ENCODE data around the gene KDM2A.

- no peak for TF ChIP-seq CREB5 (CRISPR knock-in tag; IDR thresholded peaks at IDR 0.05; ENCODE audit: low read depth)
- no peak for TF ChIP-seq ZC3H10 (CRISPR knock-in tag; IDR thresholded peaks at IDR 0.05)
- TF ChIP-seq TCF4 (CRISPR knock-in tag; IDR thresholded peaks at IDR 0.05; ENCODE audit: borderline replicate concordance), result no peak
- TF ChIP-seq SNAI2 (CRISPR knock-in tag; IDR thresholded peaks at IDR 0.05), result no peak
- TF ChIP-seq PATZ1 (CRISPR knock-in tag; IDR thresholded peaks at IDR 0.05; ENCODE audit: borderline replicate concordance), result no peak
- no peak for TF ChIP-seq RARB (CRISPR knock-in tag; IDR thresholded peaks at IDR 0.05)
- TF ChIP-seq TOX (CRISPR knock-in tag; IDR thresholded peaks at IDR 0.05; ENCODE audit: borderline replicate concordance), result no peak
- no peak for TF ChIP-seq BACH2 (CRISPR knock-in tag; IDR thresholded peaks at IDR 0.05; ENCODE audit: borderline replicate concordance)
- no peak for TF ChIP-seq ZNF8 (CRISPR knock-in tag; IDR thresholded peaks at IDR 0.05)
- no peak for TF ChIP-seq CSRNP3 (CRISPR knock-in tag; IDR thresholded peaks at IDR 0.05)
- TF ChIP-seq ZNF70 (CRISPR knock-in tag; IDR thresholded peaks at IDR 0.05), result no peak
- no peak; the same call in 1 of the 2 replicates for TF ChIP-seq ISL1 (CRISPR knock-in tag; IDR thresholded peaks at IDR 0.05)
- no peak for TF ChIP-seq ARNTL (CRISPR knock-in tag; IDR thresholded peaks at IDR 0.05; ENCODE audit: borderline replicate concordance, low read depth)
Observed at GRCh38 chr11:67292671-67293070, 173.6 kb downstream of the KDM2A start.

All from SK-N-SH treated with all-trans-retinoic acid at 6 μM for 48 hours (cell line).